Type B pancreatic cell (in vitro differentiated cells): ENCODE measurements around the gene SPG21. TPM values are rescaled to one million over a fixed set of nuclear protein-coding genes. Genes with fewer than 3 reads are reported as not detected.

ENCODE experiments used
- DNase-seq: peaks from one replicate; pipeline ENCODE4 v3.0.0; 2021; ENCODE audit warnings: mixed read lengths; ENCODE audit not compliant: unreplicated experiment; ENCODE audit errors: extremely low spot score
- H3K27ac Mint-ChIP-seq: 2 replicates; pipeline ENCODE4 v1.8.0; 2021; ENCODE audit warnings: mild to moderate bottlenecking, mixed read lengths
- H3K27me3 Mint-ChIP-seq: 2 replicates; pipeline ENCODE4 v1.8.0; 2021; ENCODE audit warnings: mixed read lengths
- H3K36me3 Mint-ChIP-seq: 2 replicates; pipeline ENCODE4 v1.8.0; 2021; ENCODE audit warnings: mixed read lengths
- H3K4me1 Mint-ChIP-seq: one replicate; pipeline ENCODE4 v1.8.0; 2021; ENCODE audit warnings: mixed read lengths; ENCODE audit not compliant: unreplicated experiment
- H3K4me3 Mint-ChIP-seq: 2 replicates; pipeline ENCODE4 v1.8.0; 2021; ENCODE audit warnings: mild to moderate bottlenecking, mixed read lengths
- H3K9me3 Mint-ChIP-seq: 2 replicates; pipeline ENCODE4 v1.8.0; 2021; ENCODE audit warnings: mixed read lengths
- total RNA-seq: library from RNA; stranded (reverse); gene quantifications from 2 replicates; pipeline ENCODE4 v1.2.1, GENCODE V29; 2021; ENCODE audit warnings: low replicate concordance
- TF ChIP-seq, protein P1 (sequence below): fragments of 200-600 bp; sonication (generic); conservative IDR thresholded peaks from 2 replicates; pipeline ENCODE4 v1.5.0; 2021; ENCODE audit warnings: antibody characterized with exemption, mild to moderate bottlenecking

SPG21 gene
- total RNA-seq, 1 donor from 2014 or later: 80.7 TPM

- TF ChIP-seq, protein P1, sequence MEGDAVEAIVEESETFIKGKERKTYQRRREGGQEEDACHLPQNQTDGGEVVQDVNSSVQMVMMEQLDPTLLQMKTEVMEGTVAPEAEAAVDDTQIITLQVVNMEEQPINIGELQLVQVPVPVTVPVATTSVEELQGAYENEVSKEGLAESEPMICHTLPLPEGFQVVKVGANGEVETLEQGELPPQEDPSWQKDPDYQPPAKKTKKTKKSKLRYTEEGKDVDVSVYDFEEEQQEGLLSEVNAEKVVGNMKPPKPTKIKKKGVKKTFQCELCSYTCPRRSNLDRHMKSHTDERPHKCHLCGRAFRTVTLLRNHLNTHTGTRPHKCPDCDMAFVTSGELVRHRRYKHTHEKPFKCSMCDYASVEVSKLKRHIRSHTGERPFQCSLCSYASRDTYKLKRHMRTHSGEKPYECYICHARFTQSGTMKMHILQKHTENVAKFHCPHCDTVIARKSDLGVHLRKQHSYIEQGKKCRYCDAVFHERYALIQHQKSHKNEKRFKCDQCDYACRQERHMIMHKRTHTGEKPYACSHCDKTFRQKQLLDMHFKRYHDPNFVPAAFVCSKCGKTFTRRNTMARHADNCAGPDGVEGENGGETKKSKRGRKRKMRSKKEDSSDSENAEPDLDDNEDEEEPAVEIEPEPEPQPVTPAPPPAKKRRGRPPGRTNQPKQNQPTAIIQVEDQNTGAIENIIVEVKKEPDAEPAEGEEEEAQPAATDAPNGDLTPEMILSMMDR: no peak
- H3K4me1 Mint-ChIP-seq: no peaks in the 10 kb centered on the region
- no peak for DNase-seq
- no peak overlapping the region for H3K4me3 Mint-ChIP-seq
- no peaks in the 10 kb centered on the region for H3K9me3 Mint-ChIP-seq
- H3K27me3 Mint-ChIP-seq: no peaks in the 10 kb centered on the region
- no peak overlapping the region for H3K27ac Mint-ChIP-seq
- peaks cover 50% of the 10 kb centered on the region for H3K36me3 Mint-ChIP-seq
Observed at GRCh38 chr15:64961013-64961412, 28.7 kb downstream of the SPG21 start.

DNA sequence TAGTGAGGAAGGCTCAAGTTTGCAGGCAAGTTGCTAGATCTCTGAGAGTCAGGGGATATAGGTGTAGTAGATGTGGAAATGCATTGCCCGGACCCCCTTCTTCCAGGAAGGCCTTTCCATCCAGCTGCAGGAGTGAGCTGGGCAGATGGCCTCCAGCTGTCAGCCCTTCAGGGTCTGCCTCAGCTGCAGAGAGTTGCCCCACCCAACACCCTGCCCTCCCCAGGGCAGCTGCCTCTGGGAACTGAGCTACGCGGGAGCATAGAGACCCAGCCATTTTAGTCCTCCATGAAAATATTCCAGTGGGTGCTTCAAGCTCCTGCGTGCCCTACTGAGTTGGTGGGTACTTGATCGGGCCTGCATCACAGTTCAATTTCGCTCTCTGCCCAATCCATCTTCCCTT, 29.6 kb downstream of the SPG21 start:
- no peaks in the 10 kb centered on the region for H3K9me3 Mint-ChIP-seq
- DNase-seq: no peak
- TF ChIP-seq, protein P1: no peak
- no peaks in the 10 kb centered on the region for H3K27me3 Mint-ChIP-seq
- peaks cover 54% of the 10 kb centered on the region for H3K36me3 Mint-ChIP-seq
- no peaks in the 10 kb centered on the region for H3K4me1 Mint-ChIP-seq
- no peak overlapping the region for H3K4me3 Mint-ChIP-seq
- H3K27ac Mint-ChIP-seq: no peak overlapping the region

- H3K4me3 Mint-ChIP-seq: no peak overlapping the region
- H3K9me3 Mint-ChIP-seq: peaks cover 8% of the 10 kb centered on the region
- DNase-seq: no peak
- TF ChIP-seq, protein P1: no peak
- no peaks in the 10 kb centered on the region for H3K27me3 Mint-ChIP-seq
- H3K27ac Mint-ChIP-seq: no peak overlapping the region
- no peaks in the 10 kb centered on the region for H3K4me1 Mint-ChIP-seq
- peaks cover 55% of the 10 kb centered on the region for H3K36me3 Mint-ChIP-seq
Observed at GRCh38 chr15:64959128-64959527, 30.6 kb downstream of the SPG21 start.

GRCh38 chr15:64954395-64954794, 35.3 kb downstream of the SPG21 start:
- Mint-ChIP-seq H3K36me3 (peaks cover 25% of the 10 kb centered on the region), H3K27ac (no peak overlapping the region), H3K4me3 (no peak overlapping the region), H3K9me3 (peaks cover 15% of the 10 kb centered on the region), H3K27me3 (no peaks in the 10 kb centered on the region), H3K4me1 (no peaks in the 10 kb centered on the region)
- DNase-seq: no peak
- TF ChIP-seq, protein P1: no peak

GRCh38 chr15:64951777-64952418, 37.8 kb downstream of the SPG21 start:
- no peak overlapping the region for H3K4me3 Mint-ChIP-seq
- H3K27ac Mint-ChIP-seq: peak overlapping the region; percentile 90
- peaks cover 21% of the 10 kb centered on the region for H3K36me3 Mint-ChIP-seq
- DNase-seq: no peak
- H3K4me1 Mint-ChIP-seq: no peaks in the 10 kb centered on the region
- no peaks in the 10 kb centered on the region for H3K27me3 Mint-ChIP-seq
- TF ChIP-seq, protein P1: no peak
- H3K9me3 Mint-ChIP-seq: peaks cover 15% of the 10 kb centered on the region
